ENCODE results near the gene TMOD1.

DNA sequence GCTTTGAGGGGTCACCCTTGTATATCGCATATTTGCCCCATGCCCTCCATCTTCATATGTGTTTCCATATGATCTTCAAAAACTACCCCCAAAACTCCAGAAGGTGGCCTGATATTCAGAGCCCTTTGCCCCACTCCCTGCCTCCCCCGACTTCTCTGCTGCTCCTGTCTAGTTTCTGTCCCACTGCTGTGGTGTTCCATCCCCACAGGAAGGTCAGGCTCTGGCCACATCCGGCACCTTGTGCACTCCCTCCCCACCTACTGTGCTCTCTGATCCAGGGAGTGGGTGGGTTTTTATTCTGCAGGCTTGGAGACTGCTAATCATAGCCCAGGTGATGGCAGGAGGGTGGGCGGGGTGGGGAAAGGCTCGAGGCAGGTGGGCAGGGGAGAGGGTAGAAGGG lies 52.4 kb downstream of the TMOD1 start:
- TF ChIP-seq POLR2A (IDR thresholded peaks at IDR 0.05) = no peak
- TF ChIP-seq, protein P1, sequence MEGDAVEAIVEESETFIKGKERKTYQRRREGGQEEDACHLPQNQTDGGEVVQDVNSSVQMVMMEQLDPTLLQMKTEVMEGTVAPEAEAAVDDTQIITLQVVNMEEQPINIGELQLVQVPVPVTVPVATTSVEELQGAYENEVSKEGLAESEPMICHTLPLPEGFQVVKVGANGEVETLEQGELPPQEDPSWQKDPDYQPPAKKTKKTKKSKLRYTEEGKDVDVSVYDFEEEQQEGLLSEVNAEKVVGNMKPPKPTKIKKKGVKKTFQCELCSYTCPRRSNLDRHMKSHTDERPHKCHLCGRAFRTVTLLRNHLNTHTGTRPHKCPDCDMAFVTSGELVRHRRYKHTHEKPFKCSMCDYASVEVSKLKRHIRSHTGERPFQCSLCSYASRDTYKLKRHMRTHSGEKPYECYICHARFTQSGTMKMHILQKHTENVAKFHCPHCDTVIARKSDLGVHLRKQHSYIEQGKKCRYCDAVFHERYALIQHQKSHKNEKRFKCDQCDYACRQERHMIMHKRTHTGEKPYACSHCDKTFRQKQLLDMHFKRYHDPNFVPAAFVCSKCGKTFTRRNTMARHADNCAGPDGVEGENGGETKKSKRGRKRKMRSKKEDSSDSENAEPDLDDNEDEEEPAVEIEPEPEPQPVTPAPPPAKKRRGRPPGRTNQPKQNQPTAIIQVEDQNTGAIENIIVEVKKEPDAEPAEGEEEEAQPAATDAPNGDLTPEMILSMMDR (IDR thresholded peaks at IDR 0.05) = no peak

Measured in breast epithelium (tissue), 3 donors.